GM06990 (cell line): ENCODE results near the gene PRSS2.
"Not testable (repeated sequence)": the region's sequence is repeated elsewhere in the genome, so short reads cannot be mapped to it uniquely, and the experiment has no call there.

Source experiments
- DNase-seq: peaks from one replicate; pipeline ENCODE4 v3.0.0-alpha.2; 2011; ENCODE audit not compliant: insufficient read length; ENCODE audit errors: extremely low read depth
- H3K27me3 ChIP-seq: replicated peaks from 2 replicates; pipeline ENCODE4 v1.6.0; 2011; ENCODE audit warnings: low read length; ENCODE audit not compliant: control insufficient read depth, insufficient read depth
- H3K36me3 ChIP-seq: 2 replicates; pipeline ENCODE4 v1.5.1; 2011; ENCODE audit warnings: low read length; ENCODE audit not compliant: control insufficient read depth, insufficient read depth
- H3K4me3 ChIP-seq: replicated peaks from 2 replicates; pipeline ENCODE4 v1.5.1; 2011; ENCODE audit warnings: low read depth, mild to moderate bottlenecking, control low read depth, low read length
- TF ChIP-seq, protein P1 (sequence below): IDR thresholded peaks from 2 replicates; pipeline ENCODE4 v1.5.1; 2011; ENCODE audit warnings: low read length, control low read depth, mild to moderate bottlenecking, inconsistent platforms; ENCODE audit not compliant: insufficient read depth, poor library complexity, severe bottlenecking

PRSS2 gene

DNA sequence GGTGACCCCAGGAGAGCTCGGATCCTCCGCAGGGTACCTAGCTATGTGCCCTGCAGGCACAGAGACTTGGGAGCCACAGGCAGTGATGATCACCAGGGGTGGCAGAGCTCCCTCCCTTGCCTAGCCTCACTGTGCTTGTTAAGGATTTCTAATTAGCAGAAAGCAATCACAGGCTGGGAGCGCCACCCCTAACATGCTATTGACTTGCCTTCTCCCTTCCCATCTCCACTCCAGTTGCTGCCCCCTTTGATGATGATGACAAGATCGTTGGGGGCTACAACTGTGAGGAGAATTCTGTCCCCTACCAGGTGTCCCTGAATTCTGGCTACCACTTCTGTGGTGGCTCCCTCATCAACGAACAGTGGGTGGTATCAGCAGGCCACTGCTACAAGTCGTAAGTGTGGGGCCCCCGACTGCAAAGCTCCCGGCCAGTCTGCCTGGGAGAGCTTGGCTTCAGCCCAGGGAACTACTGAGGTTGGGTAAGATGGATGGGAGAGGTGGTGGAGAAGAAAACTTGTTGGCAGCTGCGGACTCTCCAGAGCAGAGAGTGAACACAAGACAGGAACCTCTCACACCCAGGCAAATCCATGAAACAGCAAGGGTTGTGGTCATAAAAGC, 20.3 kb upstream of the PRSS2 start:
- no peaks in the 10 kb centered on the region; the same call in none of the 2 replicates for H3K27me3 ChIP-seq
- H3K36me3 ChIP-seq = no peaks in the 10 kb centered on the region
- DNase-seq = no peak
- no peak overlapping the region for H3K4me3 ChIP-seq
- TF ChIP-seq, protein P1, sequence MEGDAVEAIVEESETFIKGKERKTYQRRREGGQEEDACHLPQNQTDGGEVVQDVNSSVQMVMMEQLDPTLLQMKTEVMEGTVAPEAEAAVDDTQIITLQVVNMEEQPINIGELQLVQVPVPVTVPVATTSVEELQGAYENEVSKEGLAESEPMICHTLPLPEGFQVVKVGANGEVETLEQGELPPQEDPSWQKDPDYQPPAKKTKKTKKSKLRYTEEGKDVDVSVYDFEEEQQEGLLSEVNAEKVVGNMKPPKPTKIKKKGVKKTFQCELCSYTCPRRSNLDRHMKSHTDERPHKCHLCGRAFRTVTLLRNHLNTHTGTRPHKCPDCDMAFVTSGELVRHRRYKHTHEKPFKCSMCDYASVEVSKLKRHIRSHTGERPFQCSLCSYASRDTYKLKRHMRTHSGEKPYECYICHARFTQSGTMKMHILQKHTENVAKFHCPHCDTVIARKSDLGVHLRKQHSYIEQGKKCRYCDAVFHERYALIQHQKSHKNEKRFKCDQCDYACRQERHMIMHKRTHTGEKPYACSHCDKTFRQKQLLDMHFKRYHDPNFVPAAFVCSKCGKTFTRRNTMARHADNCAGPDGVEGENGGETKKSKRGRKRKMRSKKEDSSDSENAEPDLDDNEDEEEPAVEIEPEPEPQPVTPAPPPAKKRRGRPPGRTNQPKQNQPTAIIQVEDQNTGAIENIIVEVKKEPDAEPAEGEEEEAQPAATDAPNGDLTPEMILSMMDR = no peak

DNA sequence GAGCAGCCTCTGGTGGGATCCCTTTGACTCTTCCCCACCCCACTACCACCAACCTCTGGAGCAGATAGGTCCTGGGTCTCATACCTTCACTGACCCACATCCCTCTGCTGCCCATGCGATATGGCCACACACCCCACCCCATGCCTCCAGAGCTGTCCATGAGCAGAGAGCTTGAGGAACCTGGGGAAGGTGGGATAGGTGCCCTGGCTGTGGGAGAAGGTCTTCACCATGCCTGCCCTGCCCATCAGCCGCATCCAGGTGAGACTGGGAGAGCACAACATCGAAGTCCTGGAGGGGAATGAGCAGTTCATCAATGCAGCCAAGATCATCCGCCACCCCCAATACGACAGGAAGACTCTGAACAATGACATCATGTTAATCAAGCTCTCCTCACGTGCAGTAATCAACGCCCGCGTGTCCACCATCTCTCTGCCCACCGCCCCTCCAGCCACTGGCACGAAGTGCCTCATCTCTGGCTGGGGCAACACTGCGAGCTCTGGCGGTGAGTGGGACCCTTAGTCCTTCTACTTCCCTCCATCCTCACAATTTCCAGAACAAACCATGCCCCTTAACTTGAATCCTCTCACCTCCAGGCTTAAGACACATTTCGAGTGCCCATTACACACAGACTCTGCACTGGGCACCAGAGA, 19.1 kb upstream of the PRSS2 start:
- not testable (repeated sequence) for H3K36me3 ChIP-seq, DNase-seq, H3K27me3 ChIP-seq, H3K4me3 ChIP-seq

DNA sequence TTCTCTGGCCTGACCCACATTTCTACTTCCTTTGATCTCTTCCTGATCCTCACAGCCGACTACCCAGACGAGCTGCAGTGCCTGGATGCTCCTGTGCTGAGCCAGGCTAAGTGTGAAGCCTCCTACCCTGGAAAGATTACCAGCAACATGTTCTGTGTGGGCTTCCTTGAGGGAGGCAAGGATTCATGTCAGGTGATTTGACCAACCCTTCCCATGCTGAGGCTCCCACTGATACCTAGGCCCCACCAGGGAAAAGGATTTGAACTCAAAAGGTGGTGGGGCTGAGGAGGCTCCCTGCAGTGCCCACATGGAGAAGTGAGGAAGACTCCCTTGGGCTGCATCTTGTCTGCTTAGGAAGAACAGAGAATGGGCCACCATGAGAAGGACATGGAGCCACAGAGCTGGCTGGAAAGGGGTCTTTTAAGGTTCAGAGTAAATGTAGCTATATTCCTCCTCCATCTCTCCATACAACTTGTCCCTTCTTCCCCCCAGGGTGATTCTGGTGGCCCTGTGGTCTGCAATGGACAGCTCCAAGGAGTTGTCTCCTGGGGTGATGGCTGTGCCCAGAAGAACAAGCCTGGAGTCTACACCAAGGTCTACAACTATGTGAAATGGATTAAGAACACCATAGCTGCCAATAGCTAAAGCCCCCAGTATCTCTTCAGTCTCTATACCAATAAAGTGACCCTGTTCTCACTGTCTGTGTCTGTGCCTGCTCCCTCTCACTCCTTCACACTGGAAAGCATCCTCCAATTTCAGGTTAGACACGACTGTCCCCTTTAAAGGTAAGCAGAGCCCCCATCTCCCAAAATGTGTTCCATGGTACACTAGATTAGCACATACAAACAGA, 18.2 kb upstream of the PRSS2 start:
- Histone ChIP-seq H3K27me3 (no peaks in the 10 kb centered on the region; the same call in none of the 2 replicates), H3K4me3 (no peak overlapping the region), H3K36me3 (no peaks in the 10 kb centered on the region)
- no peak for DNase-seq
- TF ChIP-seq, protein P1 = no peak

DNA sequence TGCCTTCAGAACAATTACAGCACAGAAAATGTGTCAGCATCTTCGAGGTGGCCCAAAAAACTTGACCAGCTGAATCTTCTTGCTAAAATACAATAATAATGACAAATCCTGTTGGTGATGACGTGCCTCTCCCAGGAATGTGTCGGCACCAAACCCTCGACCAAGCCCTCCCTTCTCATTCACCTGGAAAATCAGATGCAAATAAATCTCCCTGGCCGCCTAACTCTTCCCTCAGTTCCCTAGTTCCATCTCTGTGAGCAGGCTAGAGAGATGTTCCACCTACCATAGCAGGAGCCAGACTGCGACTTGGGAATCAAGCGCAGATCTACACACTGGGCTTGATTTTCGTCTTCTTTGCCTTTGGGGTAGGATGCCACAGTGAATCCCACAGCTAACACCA, 17.4 kb upstream of the PRSS2 start:
- no peak for DNase-seq
- Histone ChIP-seq H3K36me3 (no peaks in the 10 kb centered on the region), H3K27me3 (no peaks in the 10 kb centered on the region; the same call in none of the 2 replicates), H3K4me3 (no peak overlapping the region)
- TF ChIP-seq, protein P1 = no peak

DNA sequence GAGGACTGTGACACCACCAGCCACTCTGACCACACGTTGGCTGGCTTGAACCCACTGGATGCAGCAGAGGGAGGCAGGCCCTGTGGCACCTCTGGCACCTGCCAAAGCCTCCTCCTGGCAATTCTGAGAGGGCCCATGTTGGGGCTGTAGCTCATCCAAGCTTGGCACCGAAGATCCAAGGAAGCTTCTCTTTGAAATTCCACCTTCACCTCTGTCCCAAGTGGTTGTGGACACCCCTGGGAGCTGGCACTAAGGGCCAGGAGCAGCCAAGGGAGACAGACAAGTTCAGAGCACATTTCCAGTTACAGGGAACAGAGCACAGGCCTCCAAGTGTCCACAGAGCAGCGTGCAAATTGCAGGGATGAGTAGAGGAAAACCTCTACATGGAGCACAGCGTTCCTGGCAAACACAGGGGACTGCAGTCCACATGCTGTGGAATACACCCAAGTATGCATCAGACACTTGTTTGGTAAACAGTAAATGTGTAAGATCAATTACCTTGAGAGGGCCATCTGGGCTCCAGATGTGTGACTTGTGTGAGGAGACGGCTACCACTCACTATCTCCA, 16.8 kb upstream of the PRSS2 start:
- H3K36me3 ChIP-seq, H3K27me3 ChIP-seq, H3K4me3 ChIP-seq, DNase-seq: not testable (repeated sequence)

DNA sequence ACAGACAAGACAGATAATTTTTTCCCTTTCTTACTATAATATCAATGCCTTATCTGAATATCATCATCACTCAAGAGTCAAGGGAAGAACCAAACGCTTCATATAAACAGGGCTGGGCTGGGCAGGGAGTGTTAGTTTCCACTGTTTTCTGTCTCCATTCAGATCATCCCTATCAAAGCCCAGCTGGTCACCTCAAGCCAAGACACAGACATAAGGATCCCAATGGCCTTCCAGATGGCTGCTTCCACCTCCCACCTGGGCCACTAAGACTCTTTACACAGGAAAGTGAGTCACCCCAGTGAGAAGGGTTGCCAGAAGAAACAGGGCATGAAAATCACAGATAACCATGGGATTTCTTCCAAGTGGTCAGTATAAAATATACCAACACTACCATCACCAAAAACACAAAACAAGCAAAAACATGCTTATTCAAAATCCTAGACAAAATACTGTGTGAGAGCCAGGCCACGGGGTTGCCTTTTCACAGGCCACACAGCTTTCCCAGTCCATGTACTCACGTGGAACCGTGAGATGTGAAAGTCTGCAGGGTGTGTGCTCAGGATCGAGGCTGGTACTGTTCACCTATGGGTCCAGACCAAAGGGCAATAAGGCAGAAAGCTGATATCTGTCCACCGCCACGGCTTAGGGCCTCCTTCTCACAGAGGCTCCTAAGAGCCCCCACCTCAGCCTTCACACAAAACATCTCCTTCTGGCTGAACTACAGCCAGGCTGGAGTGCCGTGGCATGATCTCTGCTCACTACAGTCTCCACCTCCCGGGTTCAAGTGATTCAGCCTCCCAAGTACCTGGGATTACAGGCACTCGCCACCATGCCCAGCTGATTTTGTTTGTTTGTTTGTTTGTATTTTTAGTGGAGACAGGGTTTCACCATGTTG, 15.8 kb upstream of the PRSS2 start:
- TF ChIP-seq, protein P1 = no peak
- Histone ChIP-seq H3K36me3 (no peaks in the 10 kb centered on the region), H3K4me3 (no peak overlapping the region), H3K27me3 (no peaks in the 10 kb centered on the region; the same call in none of the 2 replicates)
- no peak for DNase-seq

DNA sequence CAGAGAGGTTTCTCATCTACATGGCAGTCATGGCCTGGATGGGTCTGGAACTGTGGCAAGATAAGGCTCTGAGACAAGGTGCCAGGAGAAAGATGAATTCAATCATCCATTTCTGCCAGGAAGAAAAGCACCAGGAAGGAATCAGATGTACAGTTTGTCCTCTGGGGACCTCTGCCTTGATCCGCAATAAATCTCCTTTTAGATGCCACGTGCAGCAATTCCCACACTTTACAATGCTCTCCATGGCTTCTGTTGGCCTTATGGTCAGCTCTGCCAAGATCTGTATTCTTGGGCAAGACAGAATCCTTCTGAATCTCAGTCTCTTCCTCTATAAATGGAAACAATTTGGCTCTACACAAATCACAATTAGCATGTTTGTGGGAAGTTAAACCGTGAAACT, 12.5 kb upstream of the PRSS2 start:
- not testable (repeated sequence) for DNase-seq, H3K4me3 ChIP-seq, H3K36me3 ChIP-seq, H3K27me3 ChIP-seq
